Heart right ventricle (tissue), 16 donors: ENCODE results near the gene NUCB1. TPM values are rescaled to one million over a fixed set of nuclear protein-coding genes. Genes with fewer than 3 reads are reported as not detected.
A peak's percentile ranks its signal among the peaks of the same experiment; 100 is the strongest.
"Not testable (repeated sequence)": the region's sequence is repeated elsewhere in the genome, so short reads cannot be mapped to it uniquely, and the experiment has no call there.

Source experiments
- ATAC-seq, 8 donors: fragments of 200-7000 bp; cut with Tn5 transposase; one replicate each; pipeline ENCODE4 v1.9.1; 2020; ENCODE audit warnings: mild to moderate bottlenecking in 8 of 8, moderate library complexity in 8 of 8, moderate number of reproducible peaks in 1 of 8
- DNase-seq, 2 donors: peaks; one replicate each; pipeline ENCODE4 v3.0.0-alpha.2; 2020
- H3K27ac ChIP-seq, 10 donors: fragments of 200-600 bp; sonication (generic) in 2 of 10; one replicate each; pipeline versions ENCODE4 v1.5.0 to v1.8.0; 2020 to 2022; ENCODE audit warnings: mild to moderate bottlenecking in 3 of 10
- H3K27me3 ChIP-seq, 7 donors: fragments of 200-600 bp; one replicate each; pipeline ENCODE4 v1.8.0; 2021 to 2022; ENCODE audit warnings: mild to moderate bottlenecking in 2 of 7
- H3K36me3 ChIP-seq, 9 donors: fragments of 200-600 bp; sonication (generic) in 1 of 9; one replicate each; pipeline versions ENCODE4 v1.5.0 to v1.8.0; 2020 to 2022; ENCODE audit warnings: mild to moderate bottlenecking in 2 of 9
- H3K4me1 ChIP-seq, 9 donors: fragments of 200-600 bp; sonication (generic) in 1 of 9; one replicate each; pipeline versions ENCODE4 v1.5.0 to v1.8.0; 2020 to 2022; ENCODE audit warnings: mild to moderate bottlenecking in 4 of 9
- H3K4me3 ChIP-seq, 10 donors: fragments of 200-600 bp; sonication (generic) in 2 of 10; one replicate each; pipeline versions ENCODE4 v1.5.0 to v1.8.0; 2020 to 2022; ENCODE audit warnings: mild to moderate bottlenecking in 7 of 10, moderate library complexity in 2 of 10
- H3K9me3 ChIP-seq, 11 donors: fragments of 200-600 bp in 10 of 11; sonication (generic) in 2 of 11; one replicate each; pipeline versions ENCODE4 v1.5.0 to v1.8.0; 2013 to 2022; ENCODE audit warnings: mild to moderate bottlenecking in 2 of 11, control low read depth in 1 of 11, moderate library complexity in 1 of 11
- CTCF ChIP-seq, 9 donors: fragments of 200-600 bp; sonication (generic) in 2 of 9; IDR thresholded peaks; one replicate each; pipeline versions ENCODE4 v1.5.0 to v1.8.0; 2021 to 2022; ENCODE audit warnings: antibody characterized with exemption in 9 of 9, mild to moderate bottlenecking in 5 of 9, moderate library complexity in 1 of 9
- WGBS, 2 donors: extraction: QIAGEN DNeasy Blood & Tissue Kit; methylation state at CpG; one replicate each; pipeline ENCODE4 v1.1.7; 2013; ENCODE audit warnings: inconsistent platforms in 1 of 2; 5-methylcytosine and 5-hydroxymethylcytosine counted together
- intact Hi-C, 10 donors: fragments of 100-400 bp; cut with DNase I; formaldehyde crosslinking; loops; one replicate each; pipeline versions ENCODE4 v1.11.1 to v1.14.2; 2022
- polyA plus RNA-seq, 2 donors: library from polyadenylated mRNA; stranded (reverse); fragments of 200-250 nt; gene quantifications; one replicate each; pipeline ENCODE4 v1.2.3, GENCODE V29; 2013
- total RNA-seq, 10 donors: library from RNA; stranded (reverse); fragmentation: NEBNext Ultra II Directional in 3 of 10; extraction: Animal tissue kit (Norgen Biotek cat#: 25700) in 3 of 10; gene quantifications; one replicate each; pipeline versions ENCODE4 v1.2.1 to v1.2.4, GENCODE V29; 2021 to 2023
- donor health status: Arrhythmogenic right ventricular cardiomyopathy.
- donor health status: ischemic (EF 13 %, LVEDD 7.1; RV severe dilation, severe dysfunction).
- donor health status: healthy with polysubstance abuse.
- donor health status: DM: no; HTN: yes; CAD: no.
- donor health status: DM: no; HTN: no; CAD: no.
- donor health status: ischemic (EF 25% LVEDD 6.9; RV normal size, moderate dysfunction).
- donor health status: ischemic (EF 25% LVEDD 5.7; RV mildly dilated, moderate dysfunction).
- donor health status: healthy.
- donor health status: DM: yes; HTN: yes; CAD: no.
- donor health status: Ischemic cardiomyopathy.
- donor health status: ischemic (EF 35%, LVEDD 5.7; RV mildly dilated, moderate dysfunction).
- donor health status: nonischemic (EF 11% LVEDD 7.7; RV severe dilation, severe dysfunction).
- donor health status: DM: yes; HTN: yes; CAD: no.
- donor health status: PGD.
- donor health status: ischemic (EF 29% LVEDD 5.4; RV normal size, mild dysfunction).
- donor health status: nonischemic (EF 23%, LVEDD 6.1; RV moderate dilation, normal function).

The NUCB1 gene
- total and polyA plus RNA-seq, 12 donors = 170 to 452 (median 304) TPM

- Histone ChIP-seq H3K27me3 (no peaks in the 10 kb centered on the region), H3K4me3 (no peak overlapping the region), H3K9me3 (no peaks in the 10 kb centered on the region), H3K4me1 (peaks cover 3 to 28% (median 13%) of the 10 kb centered on the region in 9 donors), H3K27ac (peak overlapping the region in 8 of 10 donors; percentile 26 to 80 (median 54)), H3K36me3 (peaks cover 0 to 91% (median 59%) of the 10 kb centered on the region in 9 donors)
- intact Hi-C loops = no loop called here
- WGBS, 2 donors = 84 to 85% methylated on average over 14 of the region's 14 CpGs
- TF ChIP-seq CTCF (IDR thresholded peaks at IDR 0.05) = no peak
- ATAC-seq (peak in 3 of 8 donors; percentile 31 to 36 (median 35)), DNase-seq (no peak)
Observed at GRCh38 chr19:48907671-48908070, 7.6 kb downstream of the NUCB1 start.

- Histone ChIP-seq H3K27ac (peak overlapping the region in 9 of 10 donors; percentile 9 to 80 (median 54)), H3K4me1 (peaks cover 0 to 23% (median 9%) of the 10 kb centered on the region in 9 donors), H3K36me3 (peaks cover 4 to 98% (median 74%) of the 10 kb centered on the region in 9 donors)
- H3K9me3 ChIP-seq, H3K27me3 ChIP-seq, DNase-seq, ATAC-seq, H3K4me3 ChIP-seq, intact Hi-C loops: not testable (repeated sequence)
- 93 to 94% methylated on average over 11 of the region's 11 CpGs for WGBS, 2 donors
Observed at GRCh38 chr19:48909424-48910077, 9.4 kb downstream of the NUCB1 start.

DNA sequence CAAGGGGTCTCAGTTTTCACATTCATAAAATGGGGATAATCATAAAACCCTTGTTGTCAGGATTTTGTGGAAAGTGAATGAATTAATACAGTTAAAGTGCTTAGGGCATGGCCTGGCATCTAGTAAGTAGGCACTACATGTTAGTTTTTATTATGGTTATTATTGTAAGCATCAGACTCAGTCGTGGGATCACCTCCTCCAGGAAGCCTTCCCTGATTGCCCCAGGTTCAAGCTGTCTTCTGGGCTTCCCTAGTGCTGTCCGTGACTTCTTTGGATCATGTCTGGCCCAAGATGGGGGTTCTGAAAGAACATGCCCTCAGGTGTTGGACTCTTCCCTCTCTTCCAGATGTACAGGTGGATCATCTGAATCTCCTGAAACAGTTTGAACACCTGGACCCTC is 10.7 kb downstream of the NUCB1 start:
- WGBS, 2 donors = 85 to 90% methylated on average over 2 of the region's 2 CpGs
- Histone ChIP-seq H3K27ac (peak overlapping the region in 2 of 10 donors; percentile 1 to 30), H3K36me3 (peaks cover 4 to 98% (median 67%) of the 10 kb centered on the region in 9 donors), H3K9me3 (no peaks in the 10 kb centered on the region), H3K4me1 (peaks cover 0 to 23% (median 9%) of the 10 kb centered on the region in 9 donors), H3K27me3 (no peaks in the 10 kb centered on the region), H3K4me3 (no peak overlapping the region)
- intact Hi-C loops = no loop called here
- TF ChIP-seq CTCF (IDR thresholded peaks at IDR 0.05) = no peak
- no peak for ATAC-seq
- DNase-seq = no peak

- Histone ChIP-seq H3K27ac (no peak overlapping the region), H3K36me3 (peaks cover 4 to 98% (median 71%) of the 10 kb centered on the region in 9 donors), H3K4me1 (peaks cover 0 to 18% (median 7%) of the 10 kb centered on the region in 9 donors), H3K9me3 (no peaks in the 10 kb centered on the region), H3K27me3 (no peaks in the 10 kb centered on the region), H3K4me3 (no peak overlapping the region)
- no peak for TF ChIP-seq CTCF (IDR thresholded peaks at IDR 0.05)
- 89 to 93% methylated on average over 9 of the region's 9 CpGs for WGBS, 2 donors
- DNase-seq (no peak), ATAC-seq (no peak)
- intact Hi-C loops = no loop called here
Observed at GRCh38 chr19:48913114-48913889, 13.2 kb downstream of the NUCB1 start.
